OCI-LY7 (cell line): Measurements from ENCODE around the gene SLIT3. TPM values are rescaled to one million over a fixed set of nuclear protein-coding genes. Genes with fewer than 3 reads are reported as not detected.

ENCODE experiments used
- BruUV-seq: library from RNA; stranded (reverse); fragments of 400-500 nt; replicated peaks from 2 replicates; lab custom pipeline; 2021; lab: Mats Ljungman, UMichigan
- CTCF ChIA-PET: fragments of 300-600 bp; sonication (Branson Sonifier 250); formaldehyde crosslinking; loops from one replicate; lab custom pipeline; 2022; ENCODE audit warnings: antibody characterized with exemption; ENCODE audit not compliant: unreplicated experiment; lab: Charles Lee
- POLR2A ChIA-PET: fragments of 300-600 bp; sonication (Branson Sonifier 250); formaldehyde crosslinking; loops from one replicate; lab custom pipeline; 2022; ENCODE audit warnings: antibody characterized with exemption; lab: Charles Lee
- DNase-seq: peaks from one replicate; pipeline ENCODE4 v3.0.0-alpha.2; 2015; ENCODE audit warnings: low spot score
- H2AFZ ChIP-seq: fragments of 200-600 bp; sonication (generic), shearing (Covaris generic); 2 replicates; pipeline ENCODE4 v1.6.1; 2014; ENCODE audit warnings: mild to moderate bottlenecking, antibody characterized with exemption, low read length, moderate library complexity
- H3K27ac ChIP-seq: fragments of 200-600 bp; sonication (generic); 2 replicates; pipeline ENCODE4 v1.5.1; 2014; ENCODE audit warnings: mixed run types, low read depth, mild to moderate bottlenecking, moderate library complexity, low read length, inconsistent platforms; ENCODE audit not compliant: poor library complexity, severe bottlenecking
- H3K36me3 ChIP-seq: fragments of 200-600 bp; sonication (generic); 2 replicates; pipeline ENCODE4 v1.6.1; 2014; ENCODE audit warnings: mild to moderate bottlenecking, antibody characterized with exemption, low read length, moderate library complexity, mixed read lengths; ENCODE audit not compliant: insufficient read depth
- H3K4me1 ChIP-seq: fragments of 200-600 bp; sonication (generic); 2 replicates; pipeline ENCODE4 v1.5.1; 2014; ENCODE audit warnings: mild to moderate bottlenecking, low read length; ENCODE audit not compliant: insufficient read depth, poor library complexity, severe bottlenecking
- H3K4me2 ChIP-seq: fragments of 200-600 bp; sonication (generic); 2 replicates; pipeline ENCODE4 v1.6.1; 2014; ENCODE audit warnings: mild to moderate bottlenecking, low read length
- H3K4me3 ChIP-seq: fragments of 200-600 bp; sonication (generic); 2 replicates; pipeline ENCODE4 v1.5.1; 2014; ENCODE audit warnings: mild to moderate bottlenecking, low read depth, low read length; ENCODE audit not compliant: poor library complexity, severe bottlenecking
- H3K79me2 ChIP-seq: fragments of 200-600 bp; sonication (generic); 2 replicates; pipeline ENCODE4 v1.6.1; 2016; ENCODE audit warnings: low read depth, mild to moderate bottlenecking, low read length, moderate library complexity, mixed read lengths; ENCODE audit not compliant: insufficient read depth
- H3K9me2 ChIP-seq: fragments of 200-600 bp; sonication (generic); 2 replicates; pipeline ENCODE4 v1.6.1; 2016; ENCODE audit warnings: mild to moderate bottlenecking, low read length, mixed read lengths; ENCODE audit not compliant: insufficient read depth
- H3K9me3 ChIP-seq: fragments of 200-600 bp; sonication (generic); 2 replicates; pipeline ENCODE4 v1.6.1; 2014; ENCODE audit warnings: mild to moderate bottlenecking, mixed run types, low read length, mixed read lengths
- H4K20me1 ChIP-seq: fragments of 200-600 bp; sonication (generic); 2 replicates; pipeline ENCODE4 v1.6.1; 2014; ENCODE audit warnings: mild to moderate bottlenecking, antibody characterized with exemption, low read length, moderate library complexity, mixed read lengths; ENCODE audit not compliant: insufficient read depth
- EZH2phosphoT487 ChIP-seq: fragments of 200-600 bp; sonication (generic); IDR thresholded peaks from 2 replicates; pipeline ENCODE4 v1.6.1; 2018; ENCODE audit warnings: low read depth, borderline replicate concordance, mild to moderate bottlenecking, mixed run types, antibody characterized with exemption, low read length, moderate library complexity, mixed read lengths
- intact Hi-C: fragments of 100-400 bp; cut with micrococcal nuclease; formaldehyde crosslinking; loops from one replicate; pipeline ENCODE4 v1.10.0; 2022; ENCODE audit not compliant: unreplicated experiment
- total RNA-seq, 2 experiments: library from RNA; depleted of rRNA in 1 of 2; stranded (reverse); fragments of >200 nt in 1 of 2; shearing (Covaris generic) in 1 of 2; gene quantifications; 2 replicates each; pipeline ENCODE4 v1.2.3, GENCODE V29; 2014 to 2022
- TF ChIP-seq, protein P1 (sequence below): fragments of 200-600 bp; sonication (generic); conservative IDR thresholded peaks from 2 replicates; pipeline ENCODE4 v1.5.1; 2014; ENCODE audit warnings: mild to moderate bottlenecking, antibody characterized with exemption, low read length, moderate library complexity, mixed read lengths

The SLIT3 gene
- total RNA-seq, 2 experiments from 2014 or later: not detected

- no peak for DNase-seq
- intact Hi-C loops: no loop called here
- Histone ChIP-seq H3K9me2 (no peaks in the 10 kb centered on the region), H3K36me3 (no peaks in the 10 kb centered on the region), H4K20me1 (no peaks in the 10 kb centered on the region), H3K4me3 (no peak overlapping the region), H3K79me2 (no peaks in the 10 kb centered on the region), H2AFZ (no peak overlapping the region), H3K9me3 (no peaks in the 10 kb centered on the region), H3K4me2 (no peak overlapping the region), H3K4me1 (no peaks in the 10 kb centered on the region), H3K27ac (no peak overlapping the region)
- ChIA-PET POLR2A (interaction anchor here (0.8 kb wide), 1 partner anchor 8 kb away, joined by 3 read pairs; no protein-coding TSS in a partner anchor), CTCF (no interaction called here)
- BruUV-seq: no TSS peak
- TF ChIP-seq EZH2phosphoT487: no peak
- TF ChIP-seq, protein P1, sequence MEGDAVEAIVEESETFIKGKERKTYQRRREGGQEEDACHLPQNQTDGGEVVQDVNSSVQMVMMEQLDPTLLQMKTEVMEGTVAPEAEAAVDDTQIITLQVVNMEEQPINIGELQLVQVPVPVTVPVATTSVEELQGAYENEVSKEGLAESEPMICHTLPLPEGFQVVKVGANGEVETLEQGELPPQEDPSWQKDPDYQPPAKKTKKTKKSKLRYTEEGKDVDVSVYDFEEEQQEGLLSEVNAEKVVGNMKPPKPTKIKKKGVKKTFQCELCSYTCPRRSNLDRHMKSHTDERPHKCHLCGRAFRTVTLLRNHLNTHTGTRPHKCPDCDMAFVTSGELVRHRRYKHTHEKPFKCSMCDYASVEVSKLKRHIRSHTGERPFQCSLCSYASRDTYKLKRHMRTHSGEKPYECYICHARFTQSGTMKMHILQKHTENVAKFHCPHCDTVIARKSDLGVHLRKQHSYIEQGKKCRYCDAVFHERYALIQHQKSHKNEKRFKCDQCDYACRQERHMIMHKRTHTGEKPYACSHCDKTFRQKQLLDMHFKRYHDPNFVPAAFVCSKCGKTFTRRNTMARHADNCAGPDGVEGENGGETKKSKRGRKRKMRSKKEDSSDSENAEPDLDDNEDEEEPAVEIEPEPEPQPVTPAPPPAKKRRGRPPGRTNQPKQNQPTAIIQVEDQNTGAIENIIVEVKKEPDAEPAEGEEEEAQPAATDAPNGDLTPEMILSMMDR: no peak
These were observed 261.3 kb downstream of the SLIT3 start for GRCh38 chr5:169039592-169039991.

GRCh38 chr5:169037466-169037865, 263.5 kb downstream of the SLIT3 start:
- no peak overlapping the region for H3K4me2 ChIP-seq
- H3K79me2 ChIP-seq: no peaks in the 10 kb centered on the region
- H3K27ac ChIP-seq: no peak overlapping the region
- no peaks in the 10 kb centered on the region for H3K9me3 ChIP-seq
- CTCF ChIA-PET: no interaction called here
- no peaks in the 10 kb centered on the region for H3K9me2 ChIP-seq
- H3K4me3 ChIP-seq: no peak overlapping the region
- no peaks in the 10 kb centered on the region for H3K36me3 ChIP-seq
- BruUV-seq: no TSS peak
- no peaks in the 10 kb centered on the region for H3K4me1 ChIP-seq
- POLR2A ChIA-PET: no interaction called here
- TF ChIP-seq EZH2phosphoT487: no peak
- TF ChIP-seq, protein P1: no peak
- no peak for DNase-seq
- no peak overlapping the region for H2AFZ ChIP-seq
- H4K20me1 ChIP-seq: no peaks in the 10 kb centered on the region
- intact Hi-C loops: no loop called here

GRCh38 chr5:169036079-169036805, 264.7 kb downstream of the SLIT3 start:
- ChIA-PET POLR2A (interaction anchor here (0.5 kb wide), 1 partner anchor 184 kb away, joined by 3 read pairs; no protein-coding TSS in a partner anchor), CTCF (no interaction called here)
- H3K4me1 ChIP-seq: no peaks in the 10 kb centered on the region
- DNase-seq: no peak
- no peaks in the 10 kb centered on the region for H3K9me2 ChIP-seq
- no peak overlapping the region for H3K4me2 ChIP-seq
- H3K4me3 ChIP-seq: no peak overlapping the region
- H3K9me3 ChIP-seq: no peaks in the 10 kb centered on the region
- no TSS peak for BruUV-seq
- H3K27ac ChIP-seq: no peak overlapping the region
- TF ChIP-seq EZH2phosphoT487: no peak
- TF ChIP-seq, protein P1: no peak
- H3K79me2 ChIP-seq: no peaks in the 10 kb centered on the region
- H4K20me1 ChIP-seq: no peaks in the 10 kb centered on the region
- intact Hi-C loops: no loop called here
- H3K36me3 ChIP-seq: no peaks in the 10 kb centered on the region
- H2AFZ ChIP-seq: no peak overlapping the region
